Measurements from ENCODE around the gene MAT2A.

- TF ChIP-seq RAD21 (IDR thresholded peaks at IDR 0.05; ENCODE audit: low read depth) (no peak), EZH2phosphoT487 (IDR thresholded peaks at IDR 0.05; ENCODE audit: borderline replicate concordance) (no peak), POLR2A (IDR thresholded peaks at IDR 0.05; ENCODE audit: borderline replicate concordance, extremely low read depth, insufficient read depth, insufficient read length) (no peak), JUND (IDR thresholded peaks at IDR 0.05) (no peak)
Observed at GRCh38 chr2:85529809-85530208, 9.2 kb upstream of the MAT2A start.

All from HCT116 (cell line).